Transverse colon (tissue), 4 donors: ENCODE measurements around the gene STIP1. TPM values are rescaled to one million over a fixed set of nuclear protein-coding genes. Genes with fewer than 3 reads are reported as not detected.

Source experiments
- DNase-seq: peaks from one replicate; pipeline ENCODE4 v3.0.0-alpha.2; 2019
- H3K27ac ChIP-seq, 4 donors: fragments of 200-600 bp; sonication (generic); 2 replicates each; pipeline ENCODE4 v1.5.1; 2016 to 2018; ENCODE audit warnings: inconsistent platforms in 4 of 4
- H3K27me3 ChIP-seq: fragments of 200-600 bp; sonication (generic); 2 replicates; pipeline ENCODE4 v1.5.1; 2017; ENCODE audit warnings: inconsistent platforms
- H3K36me3 ChIP-seq, 4 donors: fragments of 200-600 bp; sonication (generic); 2 replicates each; pipeline ENCODE4 v1.5.1; 2017 to 2019; ENCODE audit warnings: inconsistent platforms in 4 of 4
- H3K4me1 ChIP-seq, 4 donors: fragments of 200-600 bp; sonication (generic); 2 replicates each; pipeline ENCODE4 v1.5.1; 2017 to 2020; ENCODE audit warnings: inconsistent platforms in 4 of 4
- H3K4me3 ChIP-seq, 4 donors: fragments of 200-600 bp; sonication (generic); 1 replicate in 1 of 4; 2 replicates in 3 of 4; pipeline versions ENCODE4 v1.5.1 to v1.6.1; 2017 to 2019; ENCODE audit warnings: inconsistent platforms in 4 of 4
- H3K9me3 ChIP-seq, 2 donors: fragments of 200-600 bp; sonication (generic); 2 replicates each; pipeline ENCODE4 v1.5.1; 2017 to 2019; ENCODE audit warnings: inconsistent platforms in 2 of 2
- CTCF ChIP-seq, 5 experiments: fragments of 200-600 bp in 3 of 5; fragments of 450-650 bp in 2 of 5; sonication (generic) in 3 of 5; IDR thresholded peaks; 1 replicate in 2 of 5; 2 replicates in 3 of 5; pipeline ENCODE4 v1.5.1; 2016 to 2017; ENCODE audit warnings: antibody characterized with exemption in 5 of 5, inconsistent platforms in 3 of 5, mild to moderate bottlenecking in 2 of 5, moderate library complexity in 1 of 5
- EP300 ChIP-seq: sonication (generic); formaldehyde crosslinking; IDR thresholded peaks from one replicate; pipeline ENCODE4 v1.6.1; 2017; ENCODE audit warnings: antibody characterized with exemption, low read depth
- POLR2A ChIP-seq: fragments of 450-650 bp; IDR thresholded peaks from one replicate; pipeline ENCODE4 v1.6.1; 2016; ENCODE audit warnings: antibody characterized with exemption, mild to moderate bottlenecking, moderate library complexity
- POLR2AphosphoS5 ChIP-seq, 3 donors: sonication (generic); formaldehyde crosslinking; IDR thresholded peaks; one replicate each; pipeline ENCODE4 v1.6.1; 2016; ENCODE audit warnings: antibody characterized with exemption in 3 of 3
- WGBS, 2 donors: methylation state at CpG; one replicate each; pipeline ENCODE4 v1.1.5; 2018; ENCODE audit warnings: low coverage in 1 of 2; 5-methylcytosine and 5-hydroxymethylcytosine counted together
- in situ Hi-C, 4 donors: fragments of 200-750 bp; cut with MboI; loops; one replicate each; pipeline versions ENCODE4 v1.15.0 to v1.15.1; 2017; ENCODE audit warnings: low sequenced_read_pairs in 3 of 4, low pct_ligation_motif_present in 1 of 4, low pct_unique_long_range_greater_than_20kb in 1 of 4
- intact Hi-C: fragments of 100-400 bp; cut with DNase I; formaldehyde crosslinking; loops from one replicate; pipeline ENCODE4 v1.15.1; 2023; ENCODE audit warnings: low total_unique reads
- total RNA-seq, 4 donors: library from RNA; depleted of rRNA; stranded (reverse); fragments of >200 nt; gene quantifications; one replicate each; pipeline ENCODE4 v1.1.0, GENCODE V29; 2016

Gene STIP1
- total RNA-seq, 4 donors from 2014 or later = 45.3 to 181 (median 65.9) TPM

DNA sequence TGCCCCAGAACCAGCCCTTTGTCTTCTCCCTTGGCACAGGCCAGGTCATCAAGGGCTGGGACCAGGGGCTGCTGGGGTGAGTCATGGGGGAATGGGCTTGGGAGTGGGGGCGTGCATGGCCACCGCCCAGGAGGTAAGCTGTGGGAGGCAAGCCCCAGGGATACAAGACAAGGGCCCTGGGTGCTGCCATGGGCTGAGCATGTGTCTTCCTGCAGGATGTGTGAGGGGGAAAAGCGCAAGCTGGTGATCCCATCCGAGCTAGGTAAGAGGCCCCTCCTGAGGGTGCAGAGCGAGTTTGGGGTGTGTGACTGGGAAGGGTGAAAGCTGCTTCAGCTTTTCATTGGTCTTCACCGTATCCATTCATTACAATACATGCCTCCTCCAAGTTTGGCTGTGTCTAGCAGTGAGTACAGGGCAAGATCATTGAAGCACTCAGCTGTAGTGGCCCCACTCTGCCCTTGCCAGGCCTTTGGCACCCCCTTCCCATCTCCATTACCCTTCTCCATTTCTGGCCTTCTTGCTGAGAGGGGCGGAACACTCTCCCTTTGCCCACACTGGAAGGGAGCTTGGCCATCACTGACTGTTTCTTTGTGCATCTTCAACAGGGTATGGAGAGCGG is 57.4 kb downstream of the STIP1 start:
- no peaks in the 10 kb centered on the region for H3K27me3 ChIP-seq
- TF ChIP-seq CTCF (IDR thresholded peaks at IDR 0.05) (no peak), POLR2A (no peak), POLR2AphosphoS5 (IDR thresholded peaks at IDR 0.05) (no peak), EP300 (no peak)
- H3K9me3 ChIP-seq = no peaks in the 10 kb centered on the region
- 74% methylated on average over 8 of the region's 8 CpGs; no CpG with 5 or more reads in 1 of the 2 donors for WGBS, 2 donors
- in situ Hi-C loops (no loop called here), intact Hi-C loops (no loop called here)
- H3K36me3 ChIP-seq = no peaks in the 10 kb centered on the region
- H3K4me3 ChIP-seq = peak overlapping the region in 1 of 4 donors; percentile 83
- DNase-seq = no peak
- H3K27ac ChIP-seq = peak overlapping the region; percentile 96 to 100 (median 98)
- H3K4me1 ChIP-seq = peaks cover 27 to 62% (median 50%) of the 10 kb centered on the region in 4 donors

DNA sequence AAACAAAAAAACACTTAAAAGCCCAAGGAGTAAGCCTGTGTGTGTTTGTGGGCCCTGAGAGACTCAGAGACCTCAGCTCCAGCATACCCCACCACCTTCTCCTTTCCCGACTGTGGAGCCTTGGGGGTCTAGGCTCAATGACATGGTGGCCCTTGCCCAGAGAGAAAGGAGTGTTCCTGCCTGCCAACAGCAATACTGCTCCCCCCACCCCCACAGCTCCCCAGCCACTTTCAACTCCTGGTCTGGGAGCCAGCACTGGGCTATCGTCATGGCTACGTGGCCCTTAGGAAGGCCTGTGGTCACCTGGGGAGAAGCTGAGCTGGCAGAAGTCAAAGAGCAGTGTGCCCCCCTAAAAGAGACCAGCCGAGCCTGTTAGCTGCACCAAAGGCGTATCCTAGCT is 58.1 kb downstream of the STIP1 start:
- intact Hi-C loops = no loop called here
- in situ Hi-C loops = no loop called here
- no peak for DNase-seq
- H3K36me3 ChIP-seq = no peaks in the 10 kb centered on the region
- WGBS, 2 donors = 46% methylated on average over 5 of the region's 5 CpGs; no CpG with 5 or more reads in 1 of the 2 donors
- H3K27ac ChIP-seq = peak overlapping the region in 3 of 4 donors; percentile 96 to 99 (median 98)
- H3K4me1 ChIP-seq = peaks cover 26 to 55% (median 45%) of the 10 kb centered on the region in 4 donors
- no peak overlapping the region for H3K4me3 ChIP-seq
- TF ChIP-seq EP300 (no peak), CTCF (IDR thresholded peaks at IDR 0.05) (no peak), POLR2AphosphoS5 (IDR thresholded peaks at IDR 0.05) (no peak), POLR2A (no peak)
- no peaks in the 10 kb centered on the region for H3K27me3 ChIP-seq
- H3K9me3 ChIP-seq = no peaks in the 10 kb centered on the region

- H3K27me3 ChIP-seq = no peaks in the 10 kb centered on the region
- H3K27ac ChIP-seq = peak overlapping the region; percentile 90 to 99 (median 94)
- TF ChIP-seq CTCF (IDR thresholded peaks at IDR 0.05) (no peak), EP300 (no peak), POLR2AphosphoS5 (IDR thresholded peaks at IDR 0.05) (no peak), POLR2A (no peak)
- H3K36me3 ChIP-seq = no peaks in the 10 kb centered on the region
- peak; percentile 19 for DNase-seq
- in situ Hi-C loops = no loop called here
- H3K9me3 ChIP-seq = no peaks in the 10 kb centered on the region
- H3K4me3 ChIP-seq = peak overlapping the region in 2 of 4 donors; percentile 66 to 74
- peaks cover 24 to 46% (median 39%) of the 10 kb centered on the region in 4 donors for H3K4me1 ChIP-seq
- 39% methylated on average over 6 of the region's 6 CpGs; no CpG with 5 or more reads in 1 of the 2 donors for WGBS, 2 donors
- intact Hi-C loops = no loop called here
These were observed 59.0 kb downstream of the STIP1 start for GRCh38 chr11:64244966-64245365.

DNA sequence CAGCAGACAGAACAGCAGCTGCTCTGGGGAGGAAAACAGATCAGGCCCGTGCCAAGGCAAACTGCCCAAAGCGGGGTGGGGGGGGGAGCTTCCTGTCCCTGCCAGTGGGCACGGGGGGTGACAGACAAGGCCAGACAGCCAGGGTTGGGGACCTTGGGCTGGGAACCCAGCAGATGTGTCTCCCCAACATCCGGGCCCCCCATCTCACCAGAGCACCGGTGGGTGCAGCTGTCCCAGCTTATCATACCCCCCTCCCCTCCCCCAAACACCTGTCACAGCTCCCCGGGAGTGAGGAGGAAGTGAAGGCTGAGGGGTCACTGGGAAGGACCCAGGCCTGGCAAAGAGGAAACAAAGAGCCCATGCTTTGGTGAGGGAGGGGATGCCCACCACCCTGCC is 59.4 kb downstream of the STIP1 start:
- WGBS, 2 donors = 10% methylated on average over 4 of the region's 6 CpGs; no CpG with 5 or more reads in 1 of the 2 donors
- DNase-seq = peak; percentile 70
- in situ Hi-C loops = no loop called here
- H3K27ac ChIP-seq = peak overlapping the region; percentile 90 to 99 (median 94)
- no peaks in the 10 kb centered on the region for H3K36me3 ChIP-seq
- intact Hi-C loops = no loop called here
- H3K4me1 ChIP-seq = peaks cover 20 to 43% (median 35%) of the 10 kb centered on the region in 4 donors
- no peaks in the 10 kb centered on the region for H3K9me3 ChIP-seq
- TF ChIP-seq EP300 (no peak), POLR2AphosphoS5 (IDR thresholded peaks at IDR 0.05) (no peak), POLR2A (no peak), CTCF (IDR thresholded peaks at IDR 0.05) (no peak)
- peak overlapping the region; percentile 62 to 78 (median 70) for H3K4me3 ChIP-seq
- H3K27me3 ChIP-seq = no peaks in the 10 kb centered on the region
